Lower leg skin (tissue), 3 donors: ENCODE results near the gene AKR1C3.

Experiments
- CTCF ChIP-seq, 3 donors: fragments of 450-650 bp; IDR thresholded peaks; one replicate each; pipeline ENCODE4 v1.5.1; 2016; ENCODE audit warnings: antibody characterized with exemption in 3 of 3, mild to moderate bottlenecking in 3 of 3, moderate library complexity in 2 of 3
- POLR2A ChIP-seq, 2 donors: fragments of 450-650 bp; IDR thresholded peaks; one replicate each; pipeline ENCODE4 v1.6.1; 2016 to 2017; ENCODE audit warnings: antibody characterized with exemption in 2 of 2, mild to moderate bottlenecking in 1 of 2, moderate library complexity in 1 of 2

GRCh38 chr10:5136468-5137087 is 42.4 kb downstream of the AKR1C3 start:
- no peak for TF ChIP-seq CTCF (IDR thresholded peaks at IDR 0.05)
- TF ChIP-seq POLR2A (IDR thresholded peaks at IDR 0.05): no peak
